K562 (cell line): Measurements from ENCODE around the gene PTGR3. TPM values are rescaled to one million over a fixed set of nuclear protein-coding genes. Genes with fewer than 3 reads are reported as not detected.

Experiments used
- CBFA2T3 ChIP-seq: fragments of 450-650 bp; IDR thresholded peaks from 2 replicates; pipeline ENCODE4 v1.6.1; 2017
- CREBBP ChIP-seq: IDR thresholded peaks from one replicate; pipeline ENCODE4 v1.6.1; 2012; ENCODE audit warnings: low read depth, mild to moderate bottlenecking, control low read depth, inconsistent platforms, low read length
- GTF3C2 ChIP-seq: IDR thresholded peaks from 3 replicates; pipeline ENCODE4 v1.6.1; 2011; ENCODE audit warnings: borderline replicate concordance, mild to moderate bottlenecking, moderate library complexity; ENCODE audit not compliant: insufficient read length; ENCODE audit errors: extremely low read depth
- MEF2D ChIP-seq: conservative IDR thresholded peaks from 2 replicates; pipeline ENCODE4 v1.6.1; 2016; ENCODE audit warnings: low read depth, missing genetic modification characterization, missing compliant biosample characterization
- POLR2H ChIP-seq: IDR thresholded peaks from 2 replicates; pipeline ENCODE4 v1.6.1; 2016; ENCODE audit warnings: missing genetic modification characterization, low read depth, mild to moderate bottlenecking, control low read depth, missing compliant biosample characterization, moderate library complexity
- SAP30 ChIP-seq: fragments of 200-600 bp; sonication (generic); IDR thresholded peaks from 2 replicates; pipeline ENCODE4 v1.6.1; 2012; ENCODE audit warnings: borderline replicate concordance, low read depth, mild to moderate bottlenecking, moderate library complexity, low read length, control low read depth, inconsistent platforms; ENCODE audit not compliant: insufficient read depth, poor library complexity, severe bottlenecking
- ZBTB5 ChIP-seq: fragments of 450-650 bp; IDR thresholded peaks from 2 replicates; pipeline ENCODE4 v1.6.1; 2017; ENCODE audit warnings: antibody characterized with exemption
- ZHX1 ChIP-seq: fragments of 150-350 bp; conservative IDR thresholded peaks from 2 replicates; pipeline ENCODE4 v1.6.1; 2014; ENCODE audit warnings: low read length
- polyA plus RNA-seq, 8 experiments: library from polyadenylated mRNA; depleted of rRNA in 4 of 8; stranded (reverse) in 5 of 8; unstranded in 3 of 8; fragments of >200 nt; fragmentation: Nextera tagmentation in 2 of 8; fragmentation: Illumina TruSeq in 1 of 8; extraction: Ambion mirVana in 2 of 8; extraction: Trizol in 1 of 8; gene quantifications; 2 replicates each; pipeline versions ENCODE4 v1.2.1 to v1.2.3, GENCODE V29; 2011 to 2014; ENCODE audit warnings: inconsistent platforms in 1 of 8, missing spikeins in 1 of 8
- total RNA-seq, 7 experiments: library from RNA; depleted of rRNA in 6 of 7; stranded (reverse); fragments of >200 nt in 6 of 7; fragmentation: Illumina TruSeq in 2 of 7; extraction: Trizol in 2 of 7; gene quantifications; 2 replicates each; pipeline versions ENCODE4 v1.2.1 to v1.2.3, GENCODE V29; 2011 to 2021; ENCODE audit warnings: low replicate concordance in 1 of 7
- TF ChIP-seq, protein P1 (sequence below), 2 experiments: fragments of 450-650 bp; formaldehyde crosslinking in 1 of 2; IDR thresholded peaks; 2 replicates each; pipeline versions ENCODE4 v1.4.0 to v1.6.1; 2014 to 2020; ENCODE audit warnings: mild to moderate bottlenecking in 2 of 2, borderline replicate concordance in 1 of 2, low read depth in 1 of 2

Gene PTGR3
- total and polyA plus RNA-seq, 9 of the 15 experiments (the other 6 are each of a cell fraction or from before 2014, with no cell fraction given) = 4.1 to 32.3 (median 15.3) TPM

- TF ChIP-seq GTF3C2 (no peak), ZBTB5 (no peak), CBFA2T3 (no peak), CREBBP (no peak), MEF2D (no peak), ZHX1 (no peak), SAP30 (no peak), POLR2H (tag) (peak; percentile 48; the same call in 1 of the 2 replicates)
- TF ChIP-seq, protein P1, sequence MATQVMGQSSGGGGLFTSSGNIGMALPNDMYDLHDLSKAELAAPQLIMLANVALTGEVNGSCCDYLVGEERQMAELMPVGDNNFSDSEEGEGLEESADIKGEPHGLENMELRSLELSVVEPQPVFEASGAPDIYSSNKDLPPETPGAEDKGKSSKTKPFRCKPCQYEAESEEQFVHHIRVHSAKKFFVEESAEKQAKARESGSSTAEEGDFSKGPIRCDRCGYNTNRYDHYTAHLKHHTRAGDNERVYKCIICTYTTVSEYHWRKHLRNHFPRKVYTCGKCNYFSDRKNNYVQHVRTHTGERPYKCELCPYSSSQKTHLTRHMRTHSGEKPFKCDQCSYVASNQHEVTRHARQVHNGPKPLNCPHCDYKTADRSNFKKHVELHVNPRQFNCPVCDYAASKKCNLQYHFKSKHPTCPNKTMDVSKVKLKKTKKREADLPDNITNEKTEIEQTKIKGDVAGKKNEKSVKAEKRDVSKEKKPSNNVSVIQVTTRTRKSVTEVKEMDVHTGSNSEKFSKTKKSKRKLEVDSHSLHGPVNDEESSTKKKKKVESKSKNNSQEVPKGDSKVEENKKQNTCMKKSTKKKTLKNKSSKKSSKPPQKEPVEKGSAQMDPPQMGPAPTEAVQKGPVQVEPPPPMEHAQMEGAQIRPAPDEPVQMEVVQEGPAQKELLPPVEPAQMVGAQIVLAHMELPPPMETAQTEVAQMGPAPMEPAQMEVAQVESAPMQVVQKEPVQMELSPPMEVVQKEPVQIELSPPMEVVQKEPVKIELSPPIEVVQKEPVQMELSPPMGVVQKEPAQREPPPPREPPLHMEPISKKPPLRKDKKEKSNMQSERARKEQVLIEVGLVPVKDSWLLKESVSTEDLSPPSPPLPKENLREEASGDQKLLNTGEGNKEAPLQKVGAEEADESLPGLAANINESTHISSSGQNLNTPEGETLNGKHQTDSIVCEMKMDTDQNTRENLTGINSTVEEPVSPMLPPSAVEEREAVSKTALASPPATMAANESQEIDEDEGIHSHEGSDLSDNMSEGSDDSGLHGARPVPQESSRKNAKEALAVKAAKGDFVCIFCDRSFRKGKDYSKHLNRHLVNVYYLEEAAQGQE (IDR thresholded peaks at IDR 0.05; ENCODE audit: borderline replicate concordance) = peak; percentile 88
- TF ChIP-seq, protein P1 (CRISPR knock-in tag; IDR thresholded peaks at IDR 0.05; ENCODE audit: low read depth) = no peak
These were observed 1.5 kb upstream of the PTGR3 start, which contains the start of gene TSHZ1 (continued) for GRCh38 chr18:75210274-75211001.
